RWPE2 (cell line): ENCODE measurements around the gene RAPGEF4.

ENCODE experiments used
- ATAC-seq: fragments of 200-7000 bp; cut with Tn5 transposase; 3 replicates; pipeline ENCODE4 v1.9.1; 2021; ENCODE audit warnings: low read depth
- DNase-seq: peaks from one replicate; pipeline ENCODE4 v3.0.0-alpha.2; 2020; ENCODE audit warnings: low spot score
- H3K27ac ChIP-seq: fragments of 450-650 bp; 2 replicates; pipeline ENCODE4 v1.5.1; 2017; ENCODE audit warnings: mild to moderate bottlenecking; ENCODE audit not compliant: poor library complexity, severe bottlenecking
- H3K27me3 ChIP-seq: fragments of 250-450 bp; sonication (Bioruptor Pico); 2 replicates; pipeline ENCODE4 v1.5.1; 2021; ENCODE audit warnings: mild to moderate bottlenecking, moderate library complexity; ENCODE audit not compliant: insufficient read depth, poor library complexity, severe bottlenecking
- H3K36me3 ChIP-seq: fragments of 250-450 bp; sonication (Bioruptor Pico); 2 replicates; pipeline ENCODE4 v1.5.1; 2020; ENCODE audit warnings: low read depth, mild to moderate bottlenecking, moderate library complexity
- H3K4me1 ChIP-seq: fragments of 250-450 bp; sonication (Bioruptor Pico); 2 replicates; pipeline ENCODE4 v1.5.1; 2021; ENCODE audit warnings: mild to moderate bottlenecking, moderate library complexity; ENCODE audit not compliant: insufficient read depth, poor library complexity, severe bottlenecking
- H3K4me3 ChIP-seq: fragments of 250-450 bp; sonication (Bioruptor Pico); 2 replicates; pipeline ENCODE4 v1.5.1; 2021; ENCODE audit warnings: mild to moderate bottlenecking, moderate library complexity; ENCODE audit not compliant: severe bottlenecking
- H3K9me3 ChIP-seq: fragments of 250-450 bp; sonication (Bioruptor Pico); 2 replicates; pipeline ENCODE4 v1.5.1; 2021; ENCODE audit warnings: mild to moderate bottlenecking, moderate library complexity; ENCODE audit not compliant: severe bottlenecking
- TF ChIP-seq, protein P1 (sequence below): fragments of 450-650 bp; IDR thresholded peaks from one replicate; pipeline ENCODE4 v1.5.1; 2017; ENCODE audit warnings: mild to moderate bottlenecking, moderate library complexity; ENCODE audit not compliant: poor library complexity, severe bottlenecking

RAPGEF4 gene

GRCh38 chr2:172759441-172759840 lies 23.8 kb downstream of the RAPGEF4 start:
- H3K27ac ChIP-seq, result no peak overlapping the region
- no peaks in the 10 kb centered on the region for H3K36me3 ChIP-seq
- no peaks in the 10 kb centered on the region for H3K4me1 ChIP-seq
- H3K27me3 ChIP-seq, result no peaks in the 10 kb centered on the region
- H3K4me3 ChIP-seq, result no peak overlapping the region
- H3K9me3 ChIP-seq, result no peaks in the 10 kb centered on the region
- ATAC-seq (no peak), DNase-seq (no peak)
- TF ChIP-seq, protein P1, sequence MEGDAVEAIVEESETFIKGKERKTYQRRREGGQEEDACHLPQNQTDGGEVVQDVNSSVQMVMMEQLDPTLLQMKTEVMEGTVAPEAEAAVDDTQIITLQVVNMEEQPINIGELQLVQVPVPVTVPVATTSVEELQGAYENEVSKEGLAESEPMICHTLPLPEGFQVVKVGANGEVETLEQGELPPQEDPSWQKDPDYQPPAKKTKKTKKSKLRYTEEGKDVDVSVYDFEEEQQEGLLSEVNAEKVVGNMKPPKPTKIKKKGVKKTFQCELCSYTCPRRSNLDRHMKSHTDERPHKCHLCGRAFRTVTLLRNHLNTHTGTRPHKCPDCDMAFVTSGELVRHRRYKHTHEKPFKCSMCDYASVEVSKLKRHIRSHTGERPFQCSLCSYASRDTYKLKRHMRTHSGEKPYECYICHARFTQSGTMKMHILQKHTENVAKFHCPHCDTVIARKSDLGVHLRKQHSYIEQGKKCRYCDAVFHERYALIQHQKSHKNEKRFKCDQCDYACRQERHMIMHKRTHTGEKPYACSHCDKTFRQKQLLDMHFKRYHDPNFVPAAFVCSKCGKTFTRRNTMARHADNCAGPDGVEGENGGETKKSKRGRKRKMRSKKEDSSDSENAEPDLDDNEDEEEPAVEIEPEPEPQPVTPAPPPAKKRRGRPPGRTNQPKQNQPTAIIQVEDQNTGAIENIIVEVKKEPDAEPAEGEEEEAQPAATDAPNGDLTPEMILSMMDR, result no peak

- Histone ChIP-seq H3K4me1 (no peaks in the 10 kb centered on the region), H3K27me3 (no peaks in the 10 kb centered on the region), H3K27ac (no peak overlapping the region), H3K4me3 (no peak overlapping the region), H3K36me3 (no peaks in the 10 kb centered on the region), H3K9me3 (no peaks in the 10 kb centered on the region)
- DNase-seq, result no peak
- TF ChIP-seq, protein P1, result no peak
- no peak for ATAC-seq
Observed at GRCh38 chr2:172761306-172761705, 25.7 kb downstream of the RAPGEF4 start.

DNA sequence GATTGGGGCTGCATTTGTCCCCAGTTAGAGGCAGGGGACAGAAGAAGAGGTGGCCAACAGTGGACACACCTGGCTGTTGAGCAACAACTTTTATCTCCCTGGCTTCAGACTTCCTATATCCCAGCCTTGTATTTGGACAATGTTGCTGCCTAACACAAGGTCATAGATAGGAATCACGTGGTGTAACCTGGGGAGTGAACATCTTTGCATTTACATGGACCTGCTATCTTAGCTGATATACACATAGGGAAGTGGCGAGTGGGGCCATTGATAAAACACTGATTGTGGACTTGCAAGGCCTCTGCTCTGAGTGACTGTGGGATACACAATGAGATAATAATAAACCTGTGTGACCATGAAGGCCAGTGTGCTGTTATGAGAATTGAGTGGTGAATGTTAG lies 26.9 kb downstream of the RAPGEF4 start:
- no peaks in the 10 kb centered on the region for H3K4me1 ChIP-seq
- no peak overlapping the region for H3K4me3 ChIP-seq
- TF ChIP-seq, protein P1, result no peak
- no peaks in the 10 kb centered on the region for H3K9me3 ChIP-seq
- no peaks in the 10 kb centered on the region for H3K27me3 ChIP-seq
- no peak for ATAC-seq
- no peak for DNase-seq
- no peaks in the 10 kb centered on the region for H3K36me3 ChIP-seq
- no peak overlapping the region for H3K27ac ChIP-seq

GRCh38 chr2:172763079-172763478 lies 27.4 kb downstream of the RAPGEF4 start:
- Histone ChIP-seq H3K4me1 (no peaks in the 10 kb centered on the region), H3K27me3 (no peaks in the 10 kb centered on the region), H3K9me3 (no peaks in the 10 kb centered on the region), H3K4me3 (no peak overlapping the region), H3K36me3 (no peaks in the 10 kb centered on the region), H3K27ac (no peak overlapping the region)
- no peak for DNase-seq
- TF ChIP-seq, protein P1, result no peak
- no peak for ATAC-seq

DNA sequence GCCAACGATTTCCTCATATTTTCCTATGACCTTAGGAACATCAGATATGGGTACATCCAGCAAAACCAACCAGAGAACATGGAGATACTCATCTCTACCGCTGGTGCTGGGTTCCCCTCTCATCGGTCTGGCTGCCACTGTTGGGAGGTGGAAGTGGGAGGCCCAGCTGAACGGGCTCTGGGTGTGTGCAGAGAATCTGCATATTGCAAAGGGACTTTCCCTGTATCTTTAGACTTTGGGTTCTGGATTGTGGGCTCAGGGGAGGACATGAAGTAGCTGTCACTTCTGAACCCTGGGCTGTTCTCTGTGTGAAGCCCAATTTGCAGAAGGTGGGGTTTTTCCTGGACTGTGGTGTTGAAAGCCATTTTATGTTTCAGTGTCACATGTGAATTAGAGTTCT lies 30.0 kb downstream of the RAPGEF4 start:
- Histone ChIP-seq H3K4me3 (no peak overlapping the region), H3K4me1 (no peaks in the 10 kb centered on the region), H3K27me3 (no peaks in the 10 kb centered on the region), H3K27ac (no peak overlapping the region), H3K36me3 (no peaks in the 10 kb centered on the region), H3K9me3 (no peaks in the 10 kb centered on the region)
- TF ChIP-seq, protein P1, result no peak
- ATAC-seq, result no peak
- DNase-seq, result no peak
